Natural killer cell (primary cell): ENCODE data around the gene MSI2. TPM values are rescaled to one million over a fixed set of nuclear protein-coding genes. Genes with fewer than 3 reads are reported as not detected.

Experiments used
- ATAC-seq, 3 donors: fragments of 150-1000 bp in 2 of 3; fragments of 200-7000 bp in 1 of 3; cut with Tn5 transposase; 1 replicate in 1 of 3; 2 replicates in 2 of 3; pipeline ENCODE4 v1.10.0; 2021; ENCODE audit warnings: mild to moderate bottlenecking in 2 of 3, moderate library complexity in 2 of 3
- DNase-seq, 2 donors: peaks; one replicate each; pipeline versions ENCODE4 v3.0.0 to v3.0.0-alpha.2; 2013 to 2021; ENCODE audit warnings: mixed read lengths in 1 of 2
- H3K27ac ChIP-seq: one replicate; pipeline ENCODE4 v1.5.1; 2013; ENCODE audit warnings: mild to moderate bottlenecking, low read length
- H3K27me3 ChIP-seq: one replicate; pipeline ENCODE4 v1.6.1; 2013; ENCODE audit warnings: low read length; ENCODE audit not compliant: control insufficient read depth, insufficient read depth
- H3K36me3 ChIP-seq: one replicate; pipeline ENCODE4 v1.6.1; 2013; ENCODE audit warnings: low read length; ENCODE audit not compliant: control insufficient read depth, insufficient read depth
- H3K4me1 ChIP-seq: one replicate; pipeline ENCODE4 v1.6.1; 2013; ENCODE audit warnings: low read length; ENCODE audit not compliant: control insufficient read depth, insufficient read depth
- H3K4me3 ChIP-seq: one replicate; pipeline ENCODE4 v1.5.1; 2013; ENCODE audit warnings: low read length
- H3K9me3 ChIP-seq: one replicate; pipeline ENCODE4 v1.6.1; 2013; ENCODE audit warnings: low read length; ENCODE audit not compliant: control insufficient read depth, insufficient read depth
- H3K27ac Mint-ChIP-seq, 2 donors: one replicate each; pipeline ENCODE4 v1.8.0; 2022; ENCODE audit warnings: mild to moderate bottlenecking in 2 of 2, mixed read lengths in 2 of 2, moderate library complexity in 1 of 2
- H3K27me3 Mint-ChIP-seq, 2 donors: one replicate each; pipeline ENCODE4 v1.8.0; 2022; ENCODE audit warnings: low read depth in 2 of 2, mixed read lengths in 2 of 2
- H3K36me3 Mint-ChIP-seq: one replicate; pipeline ENCODE4 v1.8.0; 2022; ENCODE audit warnings: mixed read lengths
- H3K4me1 Mint-ChIP-seq, 2 donors: one replicate each; pipeline ENCODE4 v1.8.0; 2022; ENCODE audit warnings: mixed read lengths in 2 of 2
- H3K4me3 Mint-ChIP-seq: one replicate; pipeline ENCODE4 v1.8.0; 2022; ENCODE audit warnings: mild to moderate bottlenecking, moderate library complexity, mixed read lengths
- H3K9me3 Mint-ChIP-seq, 2 donors: one replicate each; pipeline ENCODE4 v1.8.0; 2022; ENCODE audit warnings: mixed read lengths in 2 of 2
- WGBS: methylation state at CpG from one replicate; pipeline ENCODE4 v1.1.7; 2013; ENCODE audit warnings: missing lambda C conversion rate; ENCODE audit not compliant: insufficient coverage; 5-methylcytosine and 5-hydroxymethylcytosine counted together
- intact Hi-C: fragments of 100-400 bp; cut with micrococcal nuclease; formaldehyde crosslinking; loops from one replicate; pipeline ENCODE4 v1.14.2; 2022
- total RNA-seq, 4 donors: library from RNA; stranded (reverse); fragments of 120-200 nt in 1 of 4; gene quantifications; one replicate each; pipeline versions ENCODE4 v1.2.3 to v1.2.4, GENCODE V29; 2013 to 2022
- TF ChIP-seq, protein P1 (sequence below): fragments of 200-600 bp; IDR thresholded peaks from one replicate; pipeline ENCODE4 v1.8.0; 2022; ENCODE audit warnings: antibody characterized with exemption

The MSI2 gene
- total RNA-seq, 3 donors from 2014 or later (not counting 1 experiment from before 2014, with no cell fraction given): 95.5 to 145 (median 96.8) TPM

DNA sequence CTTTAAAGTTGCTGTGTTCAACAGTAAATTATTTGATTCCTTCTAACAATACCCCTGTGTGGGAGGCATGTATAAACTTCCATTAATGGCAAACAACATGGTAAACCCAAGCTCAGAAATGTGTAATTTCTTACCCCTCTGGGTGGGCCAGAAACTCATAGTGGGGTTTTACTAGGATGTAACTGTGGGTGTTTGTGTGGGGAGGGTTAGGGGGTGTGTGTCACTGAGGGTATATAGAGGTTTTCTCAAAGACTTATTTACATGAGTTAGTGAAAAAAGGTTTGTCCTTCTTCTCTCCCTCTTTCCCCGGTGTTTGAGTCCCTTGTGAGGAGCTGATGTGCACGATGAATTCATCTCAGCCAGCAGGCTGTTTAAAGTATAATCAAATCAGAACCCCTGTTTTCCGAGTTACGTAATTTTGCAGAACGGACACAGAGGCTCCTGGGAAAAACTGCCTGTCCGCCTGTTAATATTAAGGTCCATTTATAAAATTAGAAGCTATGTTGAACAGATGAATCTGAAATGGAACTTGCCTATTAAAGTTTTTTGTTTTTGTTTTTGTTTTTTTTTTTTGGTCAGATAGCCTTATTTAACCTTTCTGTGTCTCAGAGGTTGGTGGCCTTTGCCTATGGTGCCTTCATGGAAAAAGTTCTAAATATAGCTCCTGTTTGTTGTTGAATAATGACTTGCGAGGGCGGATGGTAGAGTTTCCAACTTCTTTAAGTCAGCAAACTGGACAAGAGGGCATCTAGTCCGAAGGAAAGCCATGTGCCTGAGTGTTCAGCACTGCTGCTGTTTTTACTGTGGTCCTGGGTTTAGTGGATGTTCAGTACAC is 73.3 kb downstream of the MSI2 start:
- TF ChIP-seq, protein P1, sequence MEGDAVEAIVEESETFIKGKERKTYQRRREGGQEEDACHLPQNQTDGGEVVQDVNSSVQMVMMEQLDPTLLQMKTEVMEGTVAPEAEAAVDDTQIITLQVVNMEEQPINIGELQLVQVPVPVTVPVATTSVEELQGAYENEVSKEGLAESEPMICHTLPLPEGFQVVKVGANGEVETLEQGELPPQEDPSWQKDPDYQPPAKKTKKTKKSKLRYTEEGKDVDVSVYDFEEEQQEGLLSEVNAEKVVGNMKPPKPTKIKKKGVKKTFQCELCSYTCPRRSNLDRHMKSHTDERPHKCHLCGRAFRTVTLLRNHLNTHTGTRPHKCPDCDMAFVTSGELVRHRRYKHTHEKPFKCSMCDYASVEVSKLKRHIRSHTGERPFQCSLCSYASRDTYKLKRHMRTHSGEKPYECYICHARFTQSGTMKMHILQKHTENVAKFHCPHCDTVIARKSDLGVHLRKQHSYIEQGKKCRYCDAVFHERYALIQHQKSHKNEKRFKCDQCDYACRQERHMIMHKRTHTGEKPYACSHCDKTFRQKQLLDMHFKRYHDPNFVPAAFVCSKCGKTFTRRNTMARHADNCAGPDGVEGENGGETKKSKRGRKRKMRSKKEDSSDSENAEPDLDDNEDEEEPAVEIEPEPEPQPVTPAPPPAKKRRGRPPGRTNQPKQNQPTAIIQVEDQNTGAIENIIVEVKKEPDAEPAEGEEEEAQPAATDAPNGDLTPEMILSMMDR: no peak
- Mint-ChIP-seq H3K4me1 (peaks cover 4 to 29% of the 10 kb centered on the region in 2 donors), H3K27me3 (no peaks in the 10 kb centered on the region), H3K9me3 (no peaks in the 10 kb centered on the region), H3K27ac (no peak overlapping the region), H3K36me3 (no peaks in the 10 kb centered on the region), H3K4me3 (no peak overlapping the region)
- Histone ChIP-seq H3K9me3 (no peaks in the 10 kb centered on the region), H3K27me3 (no peaks in the 10 kb centered on the region), H3K4me1 (no peaks in the 10 kb centered on the region), H3K27ac (no peak overlapping the region), H3K36me3 (no peaks in the 10 kb centered on the region), H3K4me3 (no peak overlapping the region)
- ATAC-seq (no peak), DNase-seq (no peak)
- intact Hi-C loops: no loop called here
- WGBS: 93% methylated on average over 9 of the region's 9 CpGs

DNA sequence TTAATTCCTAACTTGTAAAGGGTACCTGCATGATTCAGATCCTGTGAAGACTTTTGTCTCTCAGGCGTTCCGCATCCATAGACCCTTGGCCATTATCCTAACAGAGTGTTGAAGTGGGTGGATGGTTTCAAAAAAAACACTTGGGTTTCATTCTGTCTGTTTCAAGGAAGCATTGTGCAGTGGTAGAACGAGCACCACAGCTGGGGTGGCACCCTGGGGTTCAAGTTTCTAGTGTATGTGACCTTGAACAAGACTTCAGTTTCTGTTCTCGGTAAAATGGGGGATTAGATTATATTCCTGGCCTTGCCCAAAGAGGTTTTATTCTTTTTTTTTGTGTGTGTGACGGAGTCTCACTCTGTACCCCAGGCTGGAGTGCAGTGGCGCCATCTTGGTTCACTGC is 74.3 kb downstream of the MSI2 start:
- H3K4me3 ChIP-seq: no peak overlapping the region
- intact Hi-C loops: no loop called here
- H3K27ac Mint-ChIP-seq: no peak overlapping the region
- TF ChIP-seq, protein P1: no peak
- WGBS: 97% methylated on average over 6 of the region's 6 CpGs
- H3K27me3 Mint-ChIP-seq: no peaks in the 10 kb centered on the region
- ATAC-seq: no peak
- no peaks in the 10 kb centered on the region for H3K27me3 ChIP-seq
- H3K4me1 Mint-ChIP-seq: peaks cover 8 to 31% of the 10 kb centered on the region in 2 donors
- no peak overlapping the region for H3K4me3 Mint-ChIP-seq
- H3K9me3 Mint-ChIP-seq: no peaks in the 10 kb centered on the region
- no peaks in the 10 kb centered on the region for H3K36me3 Mint-ChIP-seq
- H3K9me3 ChIP-seq: no peaks in the 10 kb centered on the region
- no peaks in the 10 kb centered on the region for H3K4me1 ChIP-seq
- no peak for DNase-seq
- H3K27ac ChIP-seq: no peak overlapping the region
- H3K36me3 ChIP-seq: no peaks in the 10 kb centered on the region

DNA sequence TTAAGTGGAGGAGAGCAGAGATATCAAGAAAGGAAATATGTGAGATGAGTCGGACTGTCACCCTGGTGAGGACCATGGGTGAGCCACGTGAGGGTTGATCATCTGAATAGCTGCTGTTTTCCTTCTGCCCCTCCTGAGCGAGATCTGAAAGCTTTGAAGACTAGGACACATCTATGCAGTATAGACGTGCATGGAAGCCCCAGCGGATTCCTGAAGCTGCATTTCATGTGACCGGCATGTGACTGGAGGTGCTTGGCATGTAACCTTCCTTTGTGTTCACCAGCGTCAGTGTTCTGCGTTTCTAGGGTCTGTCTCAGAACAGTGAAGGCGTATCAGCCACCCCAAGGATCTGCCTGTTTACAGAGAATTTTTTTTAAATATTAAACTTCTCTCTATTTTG is 75.1 kb downstream of the MSI2 start:
- H3K27ac ChIP-seq: no peak overlapping the region
- no peaks in the 10 kb centered on the region for H3K36me3 ChIP-seq
- Mint-ChIP-seq H3K4me1 (peaks cover 11 to 29% of the 10 kb centered on the region in 2 donors), H3K4me3 (no peak overlapping the region), H3K27ac (no peak overlapping the region), H3K9me3 (no peaks in the 10 kb centered on the region), H3K27me3 (no peaks in the 10 kb centered on the region), H3K36me3 (no peaks in the 10 kb centered on the region)
- no peaks in the 10 kb centered on the region for H3K27me3 ChIP-seq
- intact Hi-C loops: no loop called here
- DNase-seq (no peak), ATAC-seq (no peak)
- no peaks in the 10 kb centered on the region for H3K4me1 ChIP-seq
- H3K9me3 ChIP-seq: no peaks in the 10 kb centered on the region
- no peak overlapping the region for H3K4me3 ChIP-seq
- TF ChIP-seq, protein P1: no peak
- WGBS: 95% methylated on average over 9 of the region's 9 CpGs

DNA sequence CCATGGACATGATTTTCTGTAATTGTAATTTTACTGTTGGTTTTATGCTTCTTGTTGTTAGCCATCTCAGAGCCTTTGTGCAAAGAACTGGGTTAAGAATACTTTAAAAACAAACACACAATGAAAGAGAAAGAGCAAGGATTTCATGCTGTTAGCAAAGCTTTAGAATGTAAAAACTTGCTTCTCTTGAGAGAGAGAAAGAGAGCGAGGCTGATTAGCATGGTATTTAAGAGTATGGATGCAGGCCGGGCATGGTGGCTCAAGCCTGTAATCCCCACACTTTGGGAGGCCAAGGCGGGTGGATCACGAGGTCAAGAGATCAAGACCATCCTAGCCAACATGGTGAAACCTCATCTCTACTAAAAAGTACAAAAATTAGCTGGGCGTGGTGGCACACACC is 76.2 kb downstream of the MSI2 start:
- H3K4me1 ChIP-seq: no peaks in the 10 kb centered on the region
- H3K36me3 ChIP-seq: no peaks in the 10 kb centered on the region
- no peaks in the 10 kb centered on the region for H3K9me3 Mint-ChIP-seq
- ATAC-seq (no peak), DNase-seq (no peak)
- H3K4me1 Mint-ChIP-seq: peaks cover 14 to 29% of the 10 kb centered on the region in 2 donors
- H3K27ac ChIP-seq: no peak overlapping the region
- no peak overlapping the region for H3K4me3 ChIP-seq
- H3K36me3 Mint-ChIP-seq: no peaks in the 10 kb centered on the region
- no peaks in the 10 kb centered on the region for H3K9me3 ChIP-seq
- 94% methylated on average over 5 of the region's 5 CpGs for whole genome bisulfite sequencing
- intact Hi-C loops: no loop called here
- H3K27me3 ChIP-seq: no peaks in the 10 kb centered on the region
- H3K27ac Mint-ChIP-seq: no peak overlapping the region
- H3K27me3 Mint-ChIP-seq: no peaks in the 10 kb centered on the region
- no peak overlapping the region for H3K4me3 Mint-ChIP-seq
- TF ChIP-seq, protein P1: no peak
